HG03378 (cell line): ENCODE measurements around the gene HCRTR1.

Source experiments
- ATAC-seq: cut with Tn5 transposase; IDR thresholded peaks from one replicate; pipeline ENCODE4 v1.9.1; 2021; ENCODE audit warnings: mild to moderate bottlenecking, moderate library complexity; ENCODE audit not compliant: unreplicated experiment

The HCRTR1 gene

DNA sequence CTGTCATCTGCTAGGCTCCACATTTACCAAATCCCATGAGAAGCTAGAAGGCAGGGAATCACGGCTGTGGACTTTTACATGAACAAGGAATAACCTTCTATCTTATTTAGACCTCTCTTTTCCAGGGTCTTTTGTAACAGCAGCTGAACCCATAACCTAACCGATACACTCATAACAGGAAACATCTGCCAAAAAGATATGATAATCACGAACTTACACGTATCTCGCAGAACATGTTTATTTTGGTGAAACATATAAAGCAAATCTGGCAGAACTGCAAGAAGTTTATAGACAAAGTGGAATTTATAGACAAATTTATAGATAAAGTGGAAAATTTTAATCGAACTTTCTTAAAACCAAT lies 20.8 kb upstream of the HCRTR1 start:
- ATAC-seq: no peak

GRCh38 chr1:31598980-31599379 lies 18.5 kb upstream of the HCRTR1 start:
- ATAC-seq: no peak

GRCh38 chr1:31600641-31601040 lies 16.8 kb upstream of the HCRTR1 start:
- no peak for ATAC-seq

- no peak for ATAC-seq
Measured at GRCh38 chr1:31602081-31602480, 15.4 kb upstream of the HCRTR1 start.

GRCh38 chr1:31605908-31606427 lies 11.5 kb upstream of the HCRTR1 start:
- peak; percentile 80 for ATAC-seq

DNA sequence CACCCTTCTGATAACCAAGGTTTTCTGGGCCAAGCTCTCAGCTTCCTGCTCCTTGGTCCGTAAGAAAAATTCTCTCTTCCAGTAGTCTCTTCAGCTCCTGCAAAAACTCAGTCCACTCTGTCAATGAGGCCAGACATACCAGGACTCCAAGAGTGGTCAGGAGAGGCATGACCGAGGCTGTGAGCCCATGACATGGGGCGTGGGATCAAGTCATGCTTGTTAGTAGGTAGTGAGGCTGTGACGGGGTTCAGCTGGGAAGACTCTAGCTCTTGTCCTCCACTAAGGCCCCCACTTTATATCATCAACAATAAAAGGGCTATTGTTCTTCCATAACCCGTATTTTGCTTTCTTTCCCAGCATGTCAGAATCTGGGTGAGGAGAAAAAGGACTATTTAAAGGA lies 10.1 kb upstream of the HCRTR1 start:
- ATAC-seq: no peak

GRCh38 chr1:31609514-31610118 lies 7.9 kb upstream of the HCRTR1 start:
- no peak for ATAC-seq

GRCh38 chr1:31614414-31615005 lies 3.0 kb upstream of the HCRTR1 start:
- ATAC-seq: no peak

GRCh38 chr1:31615414-31615813 lies 2.1 kb upstream of the HCRTR1 start:
- no peak for ATAC-seq

GRCh38 chr1:31615939-31616338 lies 1.6 kb upstream of the HCRTR1 start:
- ATAC-seq: no peak

DNA sequence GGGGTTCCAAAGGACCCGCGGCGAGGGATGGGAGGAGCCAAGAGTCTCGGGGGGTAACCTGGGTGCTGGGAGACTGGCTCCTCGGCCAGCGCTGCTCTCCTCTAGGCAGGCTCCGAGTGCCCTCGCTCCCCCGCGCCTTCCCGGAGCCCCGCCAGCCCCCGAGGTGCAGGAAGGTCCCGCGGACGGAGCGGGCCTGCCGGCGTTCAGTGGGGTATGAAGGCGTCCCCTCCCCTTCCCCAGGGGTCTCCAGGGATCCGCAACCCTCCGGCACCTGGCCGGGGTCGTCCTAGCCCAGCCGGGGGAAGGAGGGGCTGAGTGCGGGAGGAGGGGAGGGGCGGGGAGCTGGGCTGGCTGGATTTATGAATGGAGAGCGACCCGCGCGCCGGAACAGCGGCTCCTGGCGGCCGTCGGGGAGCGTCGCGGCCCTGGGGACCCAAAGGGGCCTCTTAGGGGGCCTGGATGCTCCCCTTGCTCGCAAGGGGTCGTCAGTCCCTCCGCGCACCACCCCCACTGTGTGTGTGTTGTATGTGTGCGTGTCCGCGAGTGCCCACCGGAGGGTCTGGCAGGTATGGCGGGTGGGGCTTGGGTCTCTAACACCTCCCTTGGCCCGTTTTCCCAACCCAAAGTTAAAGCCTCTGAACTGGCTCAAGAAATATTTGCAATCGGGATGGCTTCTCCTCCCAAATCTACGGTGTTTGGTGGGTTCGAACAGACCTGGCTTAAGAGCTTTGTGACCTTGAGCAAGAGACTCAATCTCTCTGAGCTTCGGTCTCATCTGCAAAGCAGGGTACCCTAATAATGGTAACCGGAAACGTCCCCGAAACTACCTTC lies 642 bp downstream of the HCRTR1 start:
- ATAC-seq: no peak

DNA sequence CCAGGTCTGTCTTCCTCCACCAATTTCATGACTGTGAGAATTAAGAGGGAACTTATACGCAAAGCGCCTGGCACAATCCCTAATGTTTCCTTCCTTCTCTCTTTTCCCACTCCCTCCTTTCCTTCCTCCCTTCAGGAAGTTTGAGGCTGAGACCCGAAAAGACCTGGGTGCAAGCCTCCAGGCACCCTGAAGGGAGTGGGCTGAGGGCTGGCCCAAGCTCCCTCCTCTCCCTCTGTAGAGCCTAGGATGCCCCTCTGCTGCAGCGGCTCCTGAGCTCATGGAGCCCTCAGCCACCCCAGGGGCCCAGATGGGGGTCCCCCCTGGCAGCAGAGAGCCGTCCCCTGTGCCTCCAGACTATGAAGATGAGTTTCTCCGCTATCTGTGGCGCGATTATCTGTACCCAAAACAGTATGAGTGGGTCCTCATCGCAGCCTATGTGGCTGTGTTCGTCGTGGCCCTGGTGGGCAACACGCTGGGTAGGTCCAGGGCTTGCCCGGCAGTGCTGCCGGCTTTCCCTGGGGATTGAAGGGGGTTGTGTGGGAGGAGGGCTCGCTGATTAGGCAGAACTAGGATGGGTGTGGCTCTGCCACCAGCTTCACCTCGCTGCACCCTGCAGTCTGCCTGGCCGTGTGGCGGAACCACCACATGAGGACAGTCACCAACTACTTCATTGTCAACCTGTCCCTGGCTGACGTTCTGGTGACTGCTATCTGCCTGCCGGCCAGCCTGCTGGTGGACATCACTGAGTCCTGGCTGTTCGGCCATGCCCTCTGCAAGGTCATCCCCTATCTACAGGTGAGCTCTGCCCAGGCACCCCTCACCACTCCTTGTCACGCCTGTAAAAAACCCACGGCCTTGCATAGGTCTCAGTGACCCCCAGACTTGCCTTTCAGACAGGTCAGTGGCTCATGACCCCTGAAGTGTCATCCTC lies 1.7 kb downstream of the HCRTR1 start:
- no peak for ATAC-seq

GRCh38 chr1:31620631-31621497 lies 3.4 kb downstream of the HCRTR1 start:
- ATAC-seq: no peak

DNA sequence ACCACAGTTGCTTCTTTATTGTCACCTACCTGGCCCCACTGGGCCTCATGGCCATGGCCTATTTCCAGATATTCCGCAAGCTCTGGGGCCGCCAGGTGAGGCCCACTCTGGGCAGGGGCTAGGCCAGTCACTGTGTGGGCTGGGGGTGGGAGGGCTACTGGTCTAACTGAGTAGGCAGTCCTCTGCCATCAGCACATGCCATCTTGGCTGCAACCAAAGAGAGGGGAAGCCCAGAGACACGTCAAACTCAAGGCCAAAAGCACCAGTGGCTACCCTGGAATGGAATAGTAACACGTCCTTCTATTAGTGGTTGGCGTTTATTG lies 4.0 kb downstream of the HCRTR1 start:
- no peak for ATAC-seq

DNA sequence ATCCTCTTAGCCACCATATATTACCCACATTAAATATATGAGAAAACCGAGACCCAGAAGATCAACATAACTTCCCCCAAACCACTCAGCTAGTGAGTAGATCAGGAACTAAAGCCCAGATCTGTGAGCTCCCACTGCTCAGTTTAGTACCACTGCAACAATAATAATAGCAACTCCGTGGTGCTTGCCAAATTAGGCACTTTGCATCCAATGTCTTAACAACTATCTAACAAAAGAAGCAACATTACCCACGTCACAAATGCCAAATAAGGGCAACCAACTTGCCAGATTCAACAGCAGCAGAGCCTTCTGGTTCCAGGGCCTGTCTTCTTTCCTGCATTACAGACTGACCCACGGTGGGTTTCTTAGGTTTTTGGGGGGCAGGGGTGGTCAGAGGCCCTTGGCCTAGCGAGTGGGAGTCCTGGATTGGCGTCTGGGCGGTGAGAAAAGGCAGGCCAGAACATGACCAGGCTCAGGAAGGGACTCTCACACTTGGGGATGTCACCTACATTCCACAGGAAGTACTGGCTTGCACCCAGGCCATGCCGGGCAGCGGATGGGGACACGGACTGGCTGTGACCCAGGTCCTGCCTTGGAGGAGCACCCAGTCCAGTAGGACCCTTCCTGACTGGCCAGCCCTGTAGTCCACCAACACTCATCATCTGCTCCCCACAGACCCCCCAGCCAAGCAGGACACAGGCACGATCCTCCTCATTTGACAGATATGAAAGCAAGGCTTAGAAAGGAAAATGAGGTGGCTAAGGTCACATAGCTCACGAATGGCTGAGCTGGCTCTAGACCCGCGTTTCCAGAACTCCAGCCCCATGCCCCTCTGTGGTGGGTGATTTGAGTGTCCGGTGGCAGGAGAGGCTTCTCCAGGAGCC lies 4.6 kb downstream of the HCRTR1 start:
- ATAC-seq: no peak

- ATAC-seq: no peak
Measured at GRCh38 chr1:31623365-31623764, 5.9 kb downstream of the HCRTR1 start.

DNA sequence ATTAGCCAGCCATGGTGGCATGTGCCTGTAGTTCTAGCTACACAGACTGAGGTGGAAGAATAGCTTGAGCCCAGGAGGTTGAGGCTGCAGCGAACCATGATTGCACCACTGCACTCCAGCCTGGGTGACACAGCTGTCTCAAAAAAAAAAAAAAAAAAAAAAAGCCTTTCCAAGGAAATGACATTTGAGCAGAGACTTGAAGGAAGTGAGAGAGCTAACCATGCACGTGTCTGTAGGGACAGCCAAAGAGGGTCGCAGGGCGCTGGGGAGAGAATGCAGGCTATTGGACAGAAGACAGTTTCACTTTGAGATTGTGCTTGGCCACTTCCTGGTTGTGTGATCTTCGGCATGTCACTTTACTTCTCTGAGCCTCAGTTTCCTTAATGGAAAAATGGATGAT lies 6.8 kb downstream of the HCRTR1 start:
- no peak for ATAC-seq

DNA sequence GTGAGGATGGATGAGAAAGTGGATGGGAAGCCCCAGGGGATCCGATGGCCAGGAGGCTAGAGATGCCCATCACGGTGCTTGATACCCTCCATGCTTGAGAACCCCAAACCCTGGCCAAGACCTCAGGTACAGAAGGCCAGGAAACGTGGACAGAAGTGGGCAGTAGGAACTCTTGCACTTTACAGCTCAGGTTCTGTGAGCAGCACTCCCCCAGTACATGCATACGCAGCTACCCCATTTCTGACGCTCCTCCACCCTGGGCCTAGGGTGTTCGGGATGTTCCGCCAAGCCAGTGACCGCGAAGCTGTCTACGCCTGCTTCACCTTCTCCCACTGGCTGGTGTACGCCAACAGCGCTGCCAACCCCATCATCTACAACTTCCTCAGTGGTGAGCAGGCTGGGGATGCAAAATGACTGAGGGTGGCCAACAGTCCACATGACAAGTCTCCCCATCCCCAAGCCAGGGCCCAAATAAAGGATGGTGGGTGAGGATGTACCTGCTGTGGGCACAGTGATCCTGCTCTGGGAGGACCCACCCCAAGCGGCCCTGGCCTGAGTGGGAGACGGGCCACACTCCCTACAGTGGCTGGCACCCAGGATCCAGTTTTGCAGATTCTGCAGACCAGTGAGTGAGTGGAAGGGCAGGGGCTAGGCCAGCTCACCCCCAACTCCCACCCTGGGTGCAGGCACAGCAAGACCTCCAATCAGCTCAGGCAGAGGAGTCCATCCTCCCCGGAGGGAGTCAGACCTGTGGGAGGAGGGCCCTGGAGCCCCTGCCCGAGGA lies 7.4 kb downstream of the HCRTR1 start:
- no peak for ATAC-seq
